ENCODE measurements around the gene PPP6C. TPM values are rescaled to one million over a fixed set of nuclear protein-coding genes. Genes with fewer than 3 reads are reported as not detected.

Gene PPP6C
- total RNA-seq, 1 experiment from 2014 or later = 40.7 TPM

GRCh38 chr9:125137200-125137599 lies 52.4 kb downstream of the PPP6C start:
- CTCF ChIA-PET = no interaction called here
- peaks cover 12% of the 10 kb centered on the region for H3K36me3 Mint-ChIP-seq (ENCODE audit: insufficient read depth, unreplicated experiment)
- BruUV-seq (replicated peaks) = no TSS peak
- no peak overlapping the region for H3K27ac Mint-ChIP-seq (ENCODE audit: low read depth, unreplicated experiment)
- no peak for DNase-seq (ENCODE audit: unreplicated experiment)
- peaks cover 2% of the 10 kb centered on the region for H3K4me1 Mint-ChIP-seq (ENCODE audit: insufficient read depth, unreplicated experiment)
- POLR2A ChIA-PET = no interaction called here
- H3K4me3 Mint-ChIP-seq (ENCODE audit: unreplicated experiment) = no peak overlapping the region
- intact Hi-C loops (cut with micrococcal nuclease) = no loop called here
- H3K9me3 Mint-ChIP-seq (ENCODE audit: unreplicated experiment) = no peaks in the 10 kb centered on the region
- TF ChIP-seq, protein P1, sequence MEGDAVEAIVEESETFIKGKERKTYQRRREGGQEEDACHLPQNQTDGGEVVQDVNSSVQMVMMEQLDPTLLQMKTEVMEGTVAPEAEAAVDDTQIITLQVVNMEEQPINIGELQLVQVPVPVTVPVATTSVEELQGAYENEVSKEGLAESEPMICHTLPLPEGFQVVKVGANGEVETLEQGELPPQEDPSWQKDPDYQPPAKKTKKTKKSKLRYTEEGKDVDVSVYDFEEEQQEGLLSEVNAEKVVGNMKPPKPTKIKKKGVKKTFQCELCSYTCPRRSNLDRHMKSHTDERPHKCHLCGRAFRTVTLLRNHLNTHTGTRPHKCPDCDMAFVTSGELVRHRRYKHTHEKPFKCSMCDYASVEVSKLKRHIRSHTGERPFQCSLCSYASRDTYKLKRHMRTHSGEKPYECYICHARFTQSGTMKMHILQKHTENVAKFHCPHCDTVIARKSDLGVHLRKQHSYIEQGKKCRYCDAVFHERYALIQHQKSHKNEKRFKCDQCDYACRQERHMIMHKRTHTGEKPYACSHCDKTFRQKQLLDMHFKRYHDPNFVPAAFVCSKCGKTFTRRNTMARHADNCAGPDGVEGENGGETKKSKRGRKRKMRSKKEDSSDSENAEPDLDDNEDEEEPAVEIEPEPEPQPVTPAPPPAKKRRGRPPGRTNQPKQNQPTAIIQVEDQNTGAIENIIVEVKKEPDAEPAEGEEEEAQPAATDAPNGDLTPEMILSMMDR (IDR thresholded peaks at IDR 0.05; ENCODE audit: unreplicated experiment) = no peak
- no peaks in the 10 kb centered on the region for H3K27me3 Mint-ChIP-seq (ENCODE audit: insufficient read depth, unreplicated experiment)

- Mint-ChIP-seq H3K9me3 (ENCODE audit: unreplicated experiment) (no peaks in the 10 kb centered on the region), H3K27ac (ENCODE audit: low read depth, unreplicated experiment) (no peak overlapping the region), H3K27me3 (ENCODE audit: insufficient read depth, unreplicated experiment) (no peaks in the 10 kb centered on the region), H3K36me3 (ENCODE audit: insufficient read depth, unreplicated experiment) (peaks cover 8% of the 10 kb centered on the region), H3K4me1 (ENCODE audit: insufficient read depth, unreplicated experiment) (no peaks in the 10 kb centered on the region), H3K4me3 (ENCODE audit: unreplicated experiment) (no peak overlapping the region)
- BruUV-seq (replicated peaks) = no TSS peak
- CTCF ChIA-PET = no interaction called here
- POLR2A ChIA-PET = no interaction called here
- intact Hi-C loops (cut with micrococcal nuclease) = no loop called here
- no peak for DNase-seq (ENCODE audit: unreplicated experiment)
- TF ChIP-seq, protein P1 (IDR thresholded peaks at IDR 0.05; ENCODE audit: unreplicated experiment) = no peak
These were observed 54.6 kb downstream of the PPP6C start for GRCh38 chr9:125134976-125135375.

GRCh38 chr9:125133403-125134329 lies 55.9 kb downstream of the PPP6C start:
- ChIA-PET CTCF (interaction anchor here (0.6 kb wide), 1 partner anchor 281 kb away, joined by 3 read pairs; no protein-coding TSS in a partner anchor), POLR2A (no interaction called here)
- DNase-seq (ENCODE audit: unreplicated experiment) = no peak
- Mint-ChIP-seq H3K9me3 (ENCODE audit: unreplicated experiment) (no peaks in the 10 kb centered on the region), H3K27me3 (ENCODE audit: insufficient read depth, unreplicated experiment) (no peaks in the 10 kb centered on the region), H3K27ac (ENCODE audit: low read depth, unreplicated experiment) (no peak overlapping the region), H3K4me1 (ENCODE audit: insufficient read depth, unreplicated experiment) (no peaks in the 10 kb centered on the region), H3K36me3 (ENCODE audit: insufficient read depth, unreplicated experiment) (no peaks in the 10 kb centered on the region), H3K4me3 (ENCODE audit: unreplicated experiment) (no peak overlapping the region)
- intact Hi-C loops (cut with micrococcal nuclease) = no loop called here
- no TSS peak for BruUV-seq (replicated peaks)
- TF ChIP-seq, protein P1 (IDR thresholded peaks at IDR 0.05; ENCODE audit: unreplicated experiment) = no peak

- CTCF ChIA-PET = interaction anchor here (0.7 to 1.2 kb wide), 2 partner anchors 9 to 11 kb away, joined by 3 to 4 read pairs; no protein-coding TSS in a partner anchor
- H3K9me3 Mint-ChIP-seq (ENCODE audit: unreplicated experiment) = no peaks in the 10 kb centered on the region
- no peaks in the 10 kb centered on the region for H3K36me3 Mint-ChIP-seq (ENCODE audit: insufficient read depth, unreplicated experiment)
- no peak overlapping the region for H3K4me3 Mint-ChIP-seq (ENCODE audit: unreplicated experiment)
- TF ChIP-seq, protein P1 (IDR thresholded peaks at IDR 0.05; ENCODE audit: unreplicated experiment) = no peak
- no peak for DNase-seq (ENCODE audit: unreplicated experiment)
- no peak overlapping the region for H3K27ac Mint-ChIP-seq (ENCODE audit: low read depth, unreplicated experiment)
- intact Hi-C loops (cut with micrococcal nuclease) = no loop called here
- POLR2A ChIA-PET = no interaction called here
- H3K27me3 Mint-ChIP-seq (ENCODE audit: insufficient read depth, unreplicated experiment) = no peaks in the 10 kb centered on the region
- H3K4me1 Mint-ChIP-seq (ENCODE audit: insufficient read depth, unreplicated experiment) = no peaks in the 10 kb centered on the region
- no TSS peak for BruUV-seq (replicated peaks)
These were observed 57.8 kb downstream of the PPP6C start for GRCh38 chr9:125131778-125132177.

All from MCF 10A (cell line).